Left ventricle myocardium inferior (tissue), 1 donor: ENCODE data around the gene MTMR12. TPM values are rescaled to one million over a fixed set of nuclear protein-coding genes. Genes with fewer than 3 reads are reported as not detected.
A peak's percentile ranks its signal among the peaks of the same experiment; 100 is the strongest.

ENCODE experiments used
- DNase-seq: peaks from one replicate; pipeline ENCODE4 v3.0.0-alpha.2; 2020
- H3K27ac ChIP-seq: fragments of 200-600 bp; replicated peaks from 2 replicates; pipeline ENCODE4 v1.8.0; 2021
- H3K27me3 ChIP-seq: fragments of 200-600 bp; 2 replicates; pipeline ENCODE4 v1.8.0; 2021; ENCODE audit warnings: low read depth
- H3K36me3 ChIP-seq: fragments of 200-600 bp; 2 replicates; pipeline ENCODE4 v1.8.0; 2021
- H3K4me1 ChIP-seq: fragments of 200-600 bp; 2 replicates; pipeline ENCODE4 v1.8.0; 2021
- H3K4me3 ChIP-seq: fragments of 200-600 bp; 2 replicates; pipeline ENCODE4 v1.8.0; 2021; ENCODE audit warnings: mild to moderate bottlenecking, moderate library complexity
- H3K9me3 ChIP-seq: fragments of 200-600 bp; replicated peaks from 2 replicates; pipeline ENCODE4 v1.8.0; 2021
- intact Hi-C: fragments of 100-400 bp; cut with micrococcal nuclease; formaldehyde crosslinking; loops from one replicate; pipeline ENCODE4 v1.11.0; 2022
- total RNA-seq: library from RNA; stranded (reverse); fragmentation: NEBNext Ultra II Directional; extraction: Animal tissue kit (Norgen Biotek cat#: 25700); gene quantifications from one replicate; pipeline ENCODE4 v1.2.1, GENCODE V29; 2021
- TF ChIP-seq, protein P1 (sequence below): fragments of 200-600 bp; IDR thresholded peaks from 2 replicates; pipeline ENCODE4 v1.8.0; 2021; ENCODE audit warnings: antibody characterized with exemption, mild to moderate bottlenecking, borderline replicate concordance
- donor health status: DM: no; HTN: yes; CAD: no; lungs with severe emphysema.

Gene MTMR12
- total RNA-seq, 1 donor from 2014 or later: 13.8 TPM

DNA sequence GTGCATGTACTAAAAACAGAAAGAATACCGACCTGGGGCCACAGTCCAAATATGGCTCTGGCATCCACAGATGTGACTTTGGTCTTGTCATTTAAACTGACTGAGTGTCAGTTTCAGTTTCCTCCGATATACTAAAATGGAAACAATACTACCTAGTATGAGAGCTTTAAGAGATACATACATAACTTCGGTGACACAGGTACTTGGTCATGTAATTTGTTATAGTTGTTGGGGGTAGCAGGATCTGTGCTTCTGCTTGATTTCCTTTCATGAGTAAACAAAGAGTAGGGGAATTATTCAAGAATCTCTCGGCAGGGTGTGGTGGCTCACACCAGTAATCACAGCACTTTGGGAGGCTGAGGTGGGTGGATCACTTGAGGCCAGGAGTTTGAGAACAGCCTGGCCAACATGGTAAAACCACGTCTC, 32.1 kb downstream of the MTMR12 start:
- intact Hi-C loops: no loop called here
- Histone ChIP-seq H3K4me1 (peaks cover 66% of the 10 kb centered on the region), H3K27me3 (no peaks in the 10 kb centered on the region), H3K4me3 (no peak overlapping the region), H3K36me3 (peaks cover 3% of the 10 kb centered on the region), H3K27ac (no peak overlapping the region), H3K9me3 (no peaks in the 10 kb centered on the region)
- TF ChIP-seq, protein P1, sequence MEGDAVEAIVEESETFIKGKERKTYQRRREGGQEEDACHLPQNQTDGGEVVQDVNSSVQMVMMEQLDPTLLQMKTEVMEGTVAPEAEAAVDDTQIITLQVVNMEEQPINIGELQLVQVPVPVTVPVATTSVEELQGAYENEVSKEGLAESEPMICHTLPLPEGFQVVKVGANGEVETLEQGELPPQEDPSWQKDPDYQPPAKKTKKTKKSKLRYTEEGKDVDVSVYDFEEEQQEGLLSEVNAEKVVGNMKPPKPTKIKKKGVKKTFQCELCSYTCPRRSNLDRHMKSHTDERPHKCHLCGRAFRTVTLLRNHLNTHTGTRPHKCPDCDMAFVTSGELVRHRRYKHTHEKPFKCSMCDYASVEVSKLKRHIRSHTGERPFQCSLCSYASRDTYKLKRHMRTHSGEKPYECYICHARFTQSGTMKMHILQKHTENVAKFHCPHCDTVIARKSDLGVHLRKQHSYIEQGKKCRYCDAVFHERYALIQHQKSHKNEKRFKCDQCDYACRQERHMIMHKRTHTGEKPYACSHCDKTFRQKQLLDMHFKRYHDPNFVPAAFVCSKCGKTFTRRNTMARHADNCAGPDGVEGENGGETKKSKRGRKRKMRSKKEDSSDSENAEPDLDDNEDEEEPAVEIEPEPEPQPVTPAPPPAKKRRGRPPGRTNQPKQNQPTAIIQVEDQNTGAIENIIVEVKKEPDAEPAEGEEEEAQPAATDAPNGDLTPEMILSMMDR: no peak
- DNase-seq: no peak

DNA sequence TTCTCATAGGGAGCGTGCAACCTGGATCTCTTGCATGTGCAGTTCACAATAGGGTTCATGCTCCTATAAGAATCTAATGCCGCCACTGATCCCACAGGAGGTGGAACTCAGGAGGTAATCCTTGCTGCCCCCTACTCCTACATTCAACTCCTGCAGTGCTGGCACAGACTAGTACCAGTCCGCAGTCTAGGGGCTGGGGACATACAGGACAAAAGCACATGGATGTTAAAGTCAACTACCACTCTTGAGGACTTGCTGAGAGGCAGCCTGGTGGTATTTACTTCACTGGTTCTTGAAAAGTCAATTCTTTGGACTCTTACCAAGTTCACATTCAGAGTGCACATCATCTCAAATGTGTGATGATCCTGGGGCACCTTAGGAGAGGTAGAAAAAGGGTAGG, 33.0 kb downstream of the MTMR12 start:
- Histone ChIP-seq H3K27me3 (no peaks in the 10 kb centered on the region), H3K27ac (no peak overlapping the region), H3K4me1 (peaks cover 74% of the 10 kb centered on the region), H3K9me3 (no peaks in the 10 kb centered on the region), H3K4me3 (no peak overlapping the region), H3K36me3 (peaks cover 3% of the 10 kb centered on the region)
- intact Hi-C loops: no loop called here
- DNase-seq: no peak
- TF ChIP-seq, protein P1: no peak

DNA sequence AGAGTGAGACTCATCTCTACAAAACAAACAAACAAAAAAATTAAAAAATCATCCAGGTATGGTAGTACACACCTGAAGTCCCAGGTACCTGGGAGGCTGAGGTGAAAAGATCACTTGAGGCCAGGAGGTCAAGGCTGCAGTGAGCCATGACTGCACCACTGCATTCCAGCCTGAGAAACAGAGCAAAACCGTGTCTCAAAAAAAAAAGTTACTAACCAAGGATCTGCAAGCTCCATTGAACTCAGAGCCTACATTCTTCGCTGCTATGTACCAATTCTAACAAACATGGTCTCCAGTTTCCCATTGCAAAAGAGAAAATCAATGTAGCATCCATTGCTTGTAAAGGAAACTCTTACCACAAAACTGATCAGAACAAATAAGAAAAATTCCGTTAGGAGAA, 33.5 kb downstream of the MTMR12 start:
- H3K36me3 ChIP-seq: peaks cover 9% of the 10 kb centered on the region
- no peaks in the 10 kb centered on the region for H3K27me3 ChIP-seq
- TF ChIP-seq, protein P1: no peak
- peaks cover 75% of the 10 kb centered on the region for H3K4me1 ChIP-seq
- intact Hi-C loops: no loop called here
- DNase-seq: no peak
- no peak overlapping the region for H3K27ac ChIP-seq
- H3K9me3 ChIP-seq: no peaks in the 10 kb centered on the region
- no peak overlapping the region for H3K4me3 ChIP-seq

DNA sequence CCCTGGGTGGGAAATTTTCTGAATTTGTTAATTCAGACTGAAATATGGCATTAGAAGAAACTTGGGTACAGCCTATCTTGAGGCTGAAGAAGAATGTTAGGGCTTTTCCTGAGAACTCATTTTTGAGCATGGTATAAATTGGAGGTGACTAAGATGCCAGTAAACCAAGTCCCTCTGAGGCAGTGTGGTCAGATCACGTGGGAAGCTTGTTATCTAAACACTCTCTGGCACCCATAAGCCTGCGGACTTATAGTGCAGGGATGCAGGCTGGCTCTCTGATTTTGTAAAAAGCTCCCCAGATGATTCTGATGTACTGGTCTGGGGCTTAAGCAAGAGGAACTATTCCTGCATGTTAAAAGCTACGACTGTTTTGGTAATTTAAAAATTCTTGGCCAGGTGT, 34.3 kb downstream of the MTMR12 start:
- Histone ChIP-seq H3K36me3 (peaks cover 15% of the 10 kb centered on the region), H3K9me3 (no peaks in the 10 kb centered on the region), H3K4me1 (peaks cover 80% of the 10 kb centered on the region), H3K4me3 (no peak overlapping the region), H3K27me3 (no peaks in the 10 kb centered on the region), H3K27ac (peak overlapping the region; percentile 64)
- intact Hi-C loops: no loop called here
- TF ChIP-seq, protein P1: no peak
- DNase-seq: no peak

DNA sequence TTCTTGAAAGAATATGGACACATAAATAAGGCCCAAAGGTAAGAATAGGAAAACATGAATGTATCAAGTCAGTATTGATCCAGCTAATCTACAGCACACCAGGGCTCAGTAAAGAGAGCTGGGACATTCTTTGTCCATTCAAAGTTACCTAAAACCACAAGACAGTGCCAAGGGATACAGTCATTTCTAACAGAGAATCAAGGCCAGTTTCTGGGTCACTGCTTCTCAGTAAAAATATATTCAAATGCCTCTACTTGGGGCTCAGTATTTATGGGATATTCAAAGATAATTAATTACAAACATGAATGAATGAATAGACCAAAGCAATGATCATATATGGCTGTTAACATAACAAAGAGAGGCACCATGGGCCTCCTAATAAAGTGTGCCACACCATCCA, 34.9 kb downstream of the MTMR12 start:
- Histone ChIP-seq H3K4me3 (no peak overlapping the region), H3K4me1 (peaks cover 75% of the 10 kb centered on the region), H3K9me3 (no peaks in the 10 kb centered on the region), H3K27me3 (no peaks in the 10 kb centered on the region), H3K27ac (peak overlapping the region; percentile 64), H3K36me3 (peaks cover 21% of the 10 kb centered on the region)
- TF ChIP-seq, protein P1: no peak
- no peak for DNase-seq
- intact Hi-C loops: no loop called here
